Measurements from ENCODE around the gene RPL37. TPM values are rescaled to one million over a fixed set of nuclear protein-coding genes. Genes with fewer than 3 reads are reported as not detected.
"Not testable (repeated sequence)": the region's sequence is repeated elsewhere in the genome, so short reads cannot be mapped to it uniquely, and the experiment has no call there.

The RPL37 gene
- total RNA-seq (2022) (1,699 and 1,723 TPM in 2 replicates), Bru-seq, nascent RNA (percentile 99 among the genes with signal in this experiment), BruChase-seq, experiment 1, labeled RNA remaining after a 2-hour chase (percentile 95 among the genes with signal in this experiment), BruChase-seq, experiment 2, labeled RNA remaining after a 6-hour chase (percentile 95 among the genes with signal in this experiment)
- long read RNA-seq, full-length matches to known transcripts, result 212 of 357 reads
- long read RNA-seq, partial matches to known transcripts, result 138 of 357 reads
- long read RNA-seq, other reads (novel, unspliced or antisense), result 7 of 357 reads

DNA sequence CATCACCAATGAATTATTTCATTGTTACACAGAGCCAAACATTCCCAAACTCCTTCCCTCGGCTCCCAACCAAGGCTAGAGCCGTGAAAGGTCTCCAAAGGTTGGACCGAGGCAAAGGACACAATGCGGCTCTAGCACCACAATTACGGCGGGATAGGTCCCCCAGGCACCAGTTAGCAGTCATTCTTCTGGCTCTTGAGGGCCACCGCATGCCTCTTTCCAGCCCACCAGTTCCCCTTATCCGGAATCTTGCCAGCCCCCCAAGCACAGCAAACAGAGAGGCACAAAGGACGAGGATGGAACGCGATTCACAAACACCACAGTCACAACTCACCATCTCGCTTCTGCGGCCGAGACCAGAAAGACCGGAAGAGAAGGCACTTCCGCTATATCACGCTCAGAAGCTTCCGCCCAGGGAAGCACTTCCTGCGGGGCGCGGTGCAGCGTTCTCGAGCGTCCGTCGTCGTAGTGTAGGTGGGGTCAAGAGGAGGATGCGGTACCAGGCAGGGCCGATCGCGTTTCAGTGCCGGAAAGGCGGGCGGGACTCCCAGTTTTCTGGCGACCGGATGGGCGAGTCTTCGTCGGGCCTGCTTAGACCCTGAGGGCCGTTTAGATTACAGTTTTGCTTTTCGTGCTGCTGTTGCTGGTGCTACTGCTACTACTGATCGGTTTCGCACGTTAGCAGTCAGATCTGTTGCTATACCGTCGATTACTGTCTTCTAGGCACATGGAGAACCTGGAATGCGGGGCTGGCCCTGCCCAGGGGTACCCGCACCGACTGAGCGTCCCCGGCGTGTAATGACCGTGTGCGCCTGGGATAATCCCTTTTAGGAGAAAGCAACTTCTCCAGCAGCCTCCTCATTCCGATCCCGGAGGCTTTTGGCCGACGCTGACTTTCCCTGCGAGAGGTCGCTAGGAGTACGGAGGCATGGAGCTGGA lies at the start of gene RPL37:
Gene RPL37 (minus strand): TSS at position 374 of the 939 bp plus-strand sequence. CDS start 37 bp downstream, at position 337.
- no peaks in the 10 kb centered on the region for H3K27me3 Mint-ChIP-seq (ENCODE audit: insufficient read depth, unreplicated experiment)
- H3K4me3 Mint-ChIP-seq (ENCODE audit: unreplicated experiment), result peak within 1 kb of the TSS; percentile 99
- CTCF ChIA-PET, result no interaction called here
- intact Hi-C loops (cut with micrococcal nuclease; ENCODE audit: unreplicated experiment), result loop anchor here (1.0 kb wide), 2 partner anchors 44 to 80 kb away; partner anchors contain the start of gene TTC33
- POLR2A ChIA-PET, result interaction anchor here (0.6 to 1.5 kb wide), 3 partner anchors 37 to 806 kb away, joined by 3 to 6 read pairs (median 3); partner anchors contain the start of gene PRKAA1
- no peaks in the 10 kb centered on the region for H3K9me3 ChIP-seq
- DNase-seq, result peak; percentile 95 to 97
- peaks cover 9% of the 10 kb centered on the region for H3K36me3 ChIP-seq (ENCODE audit: control insufficient read depth, insufficient read depth, low read length)
- H3K27ac Mint-ChIP-seq (ENCODE audit: unreplicated experiment), result peak within 1 kb of the TSS; percentile 98
- peaks cover 8% of the 10 kb centered on the region for H3K4me1 Mint-ChIP-seq (ENCODE audit: low read depth, unreplicated experiment)
- BruUV-seq (replicated peaks), result TSS peak; percentile 98
- H3K9me3 Mint-ChIP-seq (ENCODE audit: unreplicated experiment), result no peaks in the 10 kb centered on the region
- H3K36me3 Mint-ChIP-seq (ENCODE audit: insufficient read depth, unreplicated experiment), result peaks cover 56% of the 10 kb centered on the region
- peak within 1 kb of the TSS; percentile 64 for H3K4me3 ChIP-seq (ENCODE audit: low read depth, low read length)
- TF ChIP-seq, protein P1, sequence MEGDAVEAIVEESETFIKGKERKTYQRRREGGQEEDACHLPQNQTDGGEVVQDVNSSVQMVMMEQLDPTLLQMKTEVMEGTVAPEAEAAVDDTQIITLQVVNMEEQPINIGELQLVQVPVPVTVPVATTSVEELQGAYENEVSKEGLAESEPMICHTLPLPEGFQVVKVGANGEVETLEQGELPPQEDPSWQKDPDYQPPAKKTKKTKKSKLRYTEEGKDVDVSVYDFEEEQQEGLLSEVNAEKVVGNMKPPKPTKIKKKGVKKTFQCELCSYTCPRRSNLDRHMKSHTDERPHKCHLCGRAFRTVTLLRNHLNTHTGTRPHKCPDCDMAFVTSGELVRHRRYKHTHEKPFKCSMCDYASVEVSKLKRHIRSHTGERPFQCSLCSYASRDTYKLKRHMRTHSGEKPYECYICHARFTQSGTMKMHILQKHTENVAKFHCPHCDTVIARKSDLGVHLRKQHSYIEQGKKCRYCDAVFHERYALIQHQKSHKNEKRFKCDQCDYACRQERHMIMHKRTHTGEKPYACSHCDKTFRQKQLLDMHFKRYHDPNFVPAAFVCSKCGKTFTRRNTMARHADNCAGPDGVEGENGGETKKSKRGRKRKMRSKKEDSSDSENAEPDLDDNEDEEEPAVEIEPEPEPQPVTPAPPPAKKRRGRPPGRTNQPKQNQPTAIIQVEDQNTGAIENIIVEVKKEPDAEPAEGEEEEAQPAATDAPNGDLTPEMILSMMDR (IDR thresholded peaks at IDR 0.05; ENCODE audit: insufficient read depth in 1 of 2, low read depth in 1 of 2, low read length in 1 of 2, severe bottlenecking in 1 of 2, unreplicated experiment in 1 of 2), result no peak
- H3K4me1 ChIP-seq, result peaks cover 18% of the 10 kb centered on the region
- no peaks in the 10 kb centered on the region for H3K27me3 ChIP-seq (replicated peaks; ENCODE audit: control insufficient read depth, insufficient read depth, low read length)

DNA sequence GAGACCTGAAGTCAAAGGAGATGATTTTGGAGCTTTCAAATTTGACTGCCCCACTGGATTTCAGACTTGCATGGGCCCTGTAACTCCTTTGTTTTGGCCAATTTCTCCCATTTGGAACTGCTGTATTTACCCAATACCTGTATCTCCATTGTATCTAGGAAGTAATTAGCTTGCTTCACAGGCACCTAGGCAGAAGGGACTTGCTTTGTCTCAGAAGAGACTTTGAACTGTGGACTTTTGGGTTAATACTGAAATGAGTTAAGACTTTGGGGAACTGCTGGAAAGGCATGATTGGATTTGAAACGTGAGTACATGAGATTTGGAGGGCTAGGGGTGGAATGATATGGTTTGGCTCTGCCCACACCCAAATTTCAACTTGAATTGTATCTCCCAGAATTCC lies 48.0 kb upstream of the RPL37 start:
- H3K4me3 ChIP-seq (ENCODE audit: low read depth, low read length); H3K27me3 Mint-ChIP-seq (ENCODE audit: insufficient read depth, unreplicated experiment); H3K9me3 Mint-ChIP-seq (ENCODE audit: unreplicated experiment); H3K36me3 ChIP-seq (ENCODE audit: control insufficient read depth, insufficient read depth, low read length); H3K4me3 Mint-ChIP-seq (ENCODE audit: unreplicated experiment); BruUV-seq (replicated peaks); H3K27ac Mint-ChIP-seq (ENCODE audit: unreplicated experiment); H3K4me1 Mint-ChIP-seq (ENCODE audit: low read depth, unreplicated experiment); DNase-seq; H3K27me3 ChIP-seq (replicated peaks; ENCODE audit: control insufficient read depth, insufficient read depth, low read length); H3K4me1 ChIP-seq; H3K36me3 Mint-ChIP-seq (ENCODE audit: insufficient read depth, unreplicated experiment); H3K9me3 ChIP-seq; POLR2A ChIA-PET; intact Hi-C loops (cut with micrococcal nuclease; ENCODE audit: unreplicated experiment); CTCF ChIA-PET: not testable (repeated sequence)

DNA sequence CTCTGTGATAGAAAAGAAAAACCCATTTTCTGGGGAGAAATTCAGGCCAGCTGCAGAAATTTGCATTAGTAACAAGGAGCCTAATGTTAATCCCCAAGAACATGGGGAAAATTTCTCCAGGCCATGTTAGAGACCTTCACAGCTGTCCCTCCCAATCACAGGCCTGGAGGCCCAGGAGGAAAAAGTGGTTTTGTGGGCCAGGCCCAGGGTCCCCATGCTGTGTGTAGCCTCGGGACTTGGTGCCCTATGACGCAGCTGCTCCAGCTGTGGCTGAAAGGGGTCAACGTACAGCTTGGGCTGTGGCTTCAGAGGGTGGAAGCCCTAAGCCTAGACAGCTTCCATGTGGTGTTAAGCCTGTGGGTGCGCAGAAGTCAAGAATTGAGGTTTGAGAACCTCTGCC lies 47.3 kb upstream of the RPL37 start:
- Histone ChIP-seq H3K9me3 (peaks cover 10% of the 10 kb centered on the region), H3K27me3 (replicated peaks; ENCODE audit: control insufficient read depth, insufficient read depth, low read length) (no peaks in the 10 kb centered on the region), H3K4me1 (no peaks in the 10 kb centered on the region), H3K36me3 (ENCODE audit: control insufficient read depth, insufficient read depth, low read length) (no peaks in the 10 kb centered on the region), H3K4me3 (ENCODE audit: low read depth, low read length) (no peak overlapping the region)
- no TSS peak for BruUV-seq (replicated peaks)
- Mint-ChIP-seq H3K27me3 (ENCODE audit: insufficient read depth, unreplicated experiment) (no peaks in the 10 kb centered on the region), H3K36me3 (ENCODE audit: insufficient read depth, unreplicated experiment) (peaks cover 6% of the 10 kb centered on the region), H3K9me3 (ENCODE audit: unreplicated experiment) (peaks cover 18% of the 10 kb centered on the region), H3K4me1 (ENCODE audit: low read depth, unreplicated experiment) (no peaks in the 10 kb centered on the region), H3K4me3 (ENCODE audit: unreplicated experiment) (no peak overlapping the region), H3K27ac (ENCODE audit: unreplicated experiment) (no peak overlapping the region)
- ChIA-PET POLR2A (no interaction called here), CTCF (no interaction called here)
- no peak for DNase-seq
- intact Hi-C loops (cut with micrococcal nuclease; ENCODE audit: unreplicated experiment), result no loop called here
- TF ChIP-seq, protein P1 (IDR thresholded peaks at IDR 0.05; ENCODE audit: insufficient read depth in 1 of 2, low read depth in 1 of 2, low read length in 1 of 2, severe bottlenecking in 1 of 2, unreplicated experiment in 1 of 2), result no peak
